Neural progenitor cell (in vitro differentiated cells): ENCODE results near the gene LSM11.

Experiments used
- CTCF ChIP-seq: fragments of 200-600 bp; sonication (generic); IDR thresholded peaks from 2 replicates; pipeline ENCODE4 v1.5.1; 2017; ENCODE audit warnings: antibody characterized with exemption, mild to moderate bottlenecking
- EZH2 ChIP-seq: fragments of 200-600 bp; sonication (generic); IDR thresholded peaks from 2 replicates; pipeline ENCODE4 v1.6.1; 2017; ENCODE audit warnings: antibody characterized with exemption, mild to moderate bottlenecking, moderate library complexity

DNA sequence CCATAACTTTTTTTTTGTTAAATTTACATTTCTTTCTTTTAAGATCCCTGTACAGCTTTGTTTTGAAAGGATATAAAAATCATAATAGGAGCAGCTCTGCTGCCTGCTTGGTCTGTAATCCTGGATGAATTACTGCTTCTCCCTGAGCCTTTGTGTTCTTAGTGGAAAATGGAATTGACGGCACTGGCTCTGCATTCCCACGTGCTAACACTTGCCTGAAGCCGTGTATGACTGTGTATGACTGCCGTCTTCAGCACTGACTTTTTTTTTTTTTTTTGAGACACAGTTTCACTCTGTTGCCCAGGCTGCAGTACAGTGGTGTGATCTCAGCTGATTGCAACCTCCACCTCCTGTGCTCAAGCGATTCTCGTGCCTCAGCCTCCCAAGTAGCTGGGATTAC, 7.5 kb upstream of the LSM11 start:
- TF ChIP-seq CTCF (no peak), EZH2 (no peak)
